Endothelial cell of umbilical vein (primary cell): ENCODE results near the gene AUTS2.

Source experiments
- EZH2 ChIP-seq: IDR thresholded peaks from 2 replicates; pipeline ENCODE4 v1.6.1; 2012; ENCODE audit warnings: borderline replicate concordance, low read depth, mild to moderate bottlenecking, moderate library complexity, low read length, inconsistent platforms; ENCODE audit not compliant: severe bottlenecking
- FOS ChIP-seq: IDR thresholded peaks from 2 replicates; pipeline ENCODE4 v1.6.1; 2011; ENCODE audit warnings: mild to moderate bottlenecking, low read length, moderate library complexity, borderline replicate concordance; ENCODE audit not compliant: insufficient read depth
- GATA2 ChIP-seq: IDR thresholded peaks from 2 replicates; pipeline ENCODE4 v1.7.0; 2011; ENCODE audit warnings: low read depth, mild to moderate bottlenecking, moderate library complexity, mixed read lengths, low read length; ENCODE audit not compliant: insufficient read length, insufficient read depth
- JUN ChIP-seq: IDR thresholded peaks from 2 replicates; pipeline ENCODE4 v1.6.1; 2011; ENCODE audit warnings: borderline replicate concordance, low read depth; ENCODE audit not compliant: insufficient read length, insufficient read depth
- MAX ChIP-seq: IDR thresholded peaks from 2 replicates; pipeline ENCODE4 v1.6.1; 2011; ENCODE audit not compliant: insufficient read depth, insufficient read length
- MYC ChIP-seq: IDR thresholded peaks from one replicate; pipeline ENCODE4 v1.6.1; 2011; ENCODE audit warnings: mild to moderate bottlenecking, low read depth, low read length
- POLR2A ChIP-seq: IDR thresholded peaks from 2 replicates; pipeline ENCODE4 v1.6.1; 2012; ENCODE audit warnings: low read depth, mild to moderate bottlenecking, control low read depth, low read length
- POLR2AphosphoS5 ChIP-seq: IDR thresholded peaks from 2 replicates; pipeline ENCODE4 v1.6.1; 2012; ENCODE audit warnings: low read depth, mild to moderate bottlenecking, control low read depth, low read length, moderate library complexity; ENCODE audit not compliant: insufficient read depth
- TF ChIP-seq, protein P1 (sequence below), 2 donors: IDR thresholded peaks; 1 replicate in 1 of 2; 2 replicates in 1 of 2; pipeline ENCODE4 v1.5.1; 2011; ENCODE audit warnings: low read length in 2 of 2, mild to moderate bottlenecking in 2 of 2, moderate library complexity in 2 of 2, control low read depth in 1 of 2, inconsistent platforms in 1 of 2, low read depth in 1 of 2; ENCODE audit not compliant: insufficient read depth in 1 of 2; ENCODE audit errors: extremely low read depth in 1 of 2

DNA sequence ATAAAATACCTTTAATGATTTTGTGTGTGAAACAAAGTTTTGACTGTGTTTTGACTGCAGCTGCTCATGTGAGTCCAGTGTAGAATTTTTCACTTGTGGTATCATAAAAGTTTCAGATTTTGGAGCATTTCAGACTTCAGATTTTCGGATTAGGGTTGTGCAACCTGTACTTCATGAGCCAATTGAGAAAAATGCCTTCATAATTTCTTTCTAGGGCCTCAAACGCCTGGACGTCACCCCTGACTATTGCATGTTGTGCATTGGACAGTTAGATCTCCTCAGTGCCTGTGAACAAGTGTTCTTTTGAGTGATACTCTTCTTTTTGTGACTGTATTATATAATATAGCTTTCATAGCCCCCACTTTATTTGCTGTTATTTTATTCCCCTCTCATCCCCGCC, 161.1 kb downstream of the AUTS2 start:
- TF ChIP-seq EZH2 (no peak), POLR2A (no peak), POLR2AphosphoS5 (no peak), MAX (no peak), JUN (no peak), MYC (no peak), GATA2 (no peak), FOS (no peak)
- TF ChIP-seq, protein P1, sequence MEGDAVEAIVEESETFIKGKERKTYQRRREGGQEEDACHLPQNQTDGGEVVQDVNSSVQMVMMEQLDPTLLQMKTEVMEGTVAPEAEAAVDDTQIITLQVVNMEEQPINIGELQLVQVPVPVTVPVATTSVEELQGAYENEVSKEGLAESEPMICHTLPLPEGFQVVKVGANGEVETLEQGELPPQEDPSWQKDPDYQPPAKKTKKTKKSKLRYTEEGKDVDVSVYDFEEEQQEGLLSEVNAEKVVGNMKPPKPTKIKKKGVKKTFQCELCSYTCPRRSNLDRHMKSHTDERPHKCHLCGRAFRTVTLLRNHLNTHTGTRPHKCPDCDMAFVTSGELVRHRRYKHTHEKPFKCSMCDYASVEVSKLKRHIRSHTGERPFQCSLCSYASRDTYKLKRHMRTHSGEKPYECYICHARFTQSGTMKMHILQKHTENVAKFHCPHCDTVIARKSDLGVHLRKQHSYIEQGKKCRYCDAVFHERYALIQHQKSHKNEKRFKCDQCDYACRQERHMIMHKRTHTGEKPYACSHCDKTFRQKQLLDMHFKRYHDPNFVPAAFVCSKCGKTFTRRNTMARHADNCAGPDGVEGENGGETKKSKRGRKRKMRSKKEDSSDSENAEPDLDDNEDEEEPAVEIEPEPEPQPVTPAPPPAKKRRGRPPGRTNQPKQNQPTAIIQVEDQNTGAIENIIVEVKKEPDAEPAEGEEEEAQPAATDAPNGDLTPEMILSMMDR (IDR thresholded peaks at IDR 0.05; ENCODE audit: extremely low read depth in 1 of 2, insufficient read depth in 1 of 2, low read depth in 1 of 2, low read length in 2 of 2) = no peak
